Fibroblast of the aortic adventitia (primary cell): ENCODE data around the gene RPS14. TPM values are rescaled to one million over a fixed set of nuclear protein-coding genes. Genes with fewer than 3 reads are reported as not detected.

Source experiments
- DNase-seq: peaks from one replicate; pipeline ENCODE4 v3.0.0-alpha.2; 2010; ENCODE audit warnings: low read depth
- H3K4me3 ChIP-seq: 2 replicates; pipeline ENCODE4 v1.5.1; 2011; ENCODE audit warnings: low read depth, mild to moderate bottlenecking, control low read depth, low read length, moderate library complexity
- CTCF ChIP-seq: IDR thresholded peaks from 2 replicates; pipeline ENCODE4 v1.5.1; 2011; ENCODE audit warnings: mild to moderate bottlenecking, low read length, control low read depth, inconsistent platforms; ENCODE audit not compliant: insufficient read depth
- total RNA-seq: library from RNA; depleted of rRNA; stranded (reverse); fragments of >200 nt; gene quantifications from 2 replicates; pipeline ENCODE4 v1.2.3, GENCODE V29; 2012; ENCODE audit warnings: low replicate concordance

RPS14 gene
- total RNA-seq, 1 donor, result 3,861 TPM

GRCh38 chr5:150404535-150404934 is 45.0 kb downstream of the RPS14 start:
- no peak for DNase-seq
- H3K4me3 ChIP-seq, result no peak overlapping the region
- no peak for TF ChIP-seq CTCF

GRCh38 chr5:150404121-150404520 is 45.4 kb downstream of the RPS14 start:
- DNase-seq, result no peak
- H3K4me3 ChIP-seq, result no peak overlapping the region
- no peak for TF ChIP-seq CTCF

DNA sequence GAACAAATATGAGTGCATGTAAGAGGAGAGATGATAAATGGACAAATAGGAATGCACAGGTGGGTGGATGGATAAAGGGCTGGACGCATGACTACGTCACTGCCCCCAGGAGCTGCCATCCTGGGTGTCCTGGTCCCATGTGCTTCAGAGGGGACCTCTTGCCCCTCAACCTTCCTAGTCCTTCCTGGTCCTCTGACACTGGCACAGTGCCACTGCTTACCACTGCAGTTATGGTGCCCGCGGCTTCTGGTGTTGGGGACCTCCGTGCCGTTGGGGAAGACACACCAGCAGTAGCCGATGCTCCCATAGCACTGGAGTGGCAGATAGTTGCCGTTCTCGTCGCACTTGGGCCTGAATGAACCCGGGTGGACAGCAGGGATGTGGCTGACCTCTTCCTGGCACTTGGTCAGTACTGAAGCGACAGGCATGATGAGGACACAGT is 46.6 kb downstream of the RPS14 start:
- DNase-seq, result no peak

GRCh38 chr5:150402229-150402773 is 47.2 kb downstream of the RPS14 start:
- no peak overlapping the region for H3K4me3 ChIP-seq
- no peak for TF ChIP-seq CTCF
- DNase-seq, result no peak

More for the DNA sequence above, 46.6 kb downstream of the RPS14 start:
- no peak overlapping the region for H3K4me3 ChIP-seq
- no peak for TF ChIP-seq CTCF

GRCh38 chr5:150401376-150402228 is 47.9 kb downstream of the RPS14 start:
- H3K4me3 ChIP-seq, result no peak overlapping the region
- no peak for DNase-seq
- TF ChIP-seq CTCF, result no peak

DNA sequence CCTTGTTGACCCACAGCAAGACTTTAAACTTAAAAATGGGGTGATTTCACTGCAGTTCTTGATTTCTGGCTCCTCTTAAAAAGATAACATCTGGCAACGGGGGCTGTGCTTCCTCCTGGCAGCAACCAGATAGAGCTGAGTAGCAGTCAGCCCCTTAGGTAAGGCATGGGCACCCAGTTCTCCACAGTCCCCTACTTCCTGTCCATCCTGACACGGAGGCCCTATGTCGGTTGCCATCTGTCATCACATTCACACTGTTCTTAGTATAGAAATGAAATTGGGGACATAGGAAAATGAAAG is 48.5 kb downstream of the RPS14 start:
- no peak overlapping the region for H3K4me3 ChIP-seq
- no peak for TF ChIP-seq CTCF
- no peak for DNase-seq
